Adipose tissue (tissue), 3 donors: ENCODE measurements around the gene MTFR1L. TPM values are rescaled to one million over a fixed set of nuclear protein-coding genes. Genes with fewer than 3 reads are reported as not detected.

Experiments used
- H3K27ac ChIP-seq: one replicate; pipeline ENCODE4 v1.5.1; 2013; ENCODE audit warnings: low read depth, low read length
- WGBS, 3 donors: extraction: QIAGEN DNeasy Blood & Tissue Kit; methylation state at CpG; one replicate each; pipeline ENCODE4 v1.1.7; 2013; 5-methylcytosine and 5-hydroxymethylcytosine counted together
- polyA plus RNA-seq, 3 donors: library from polyadenylated mRNA; stranded (reverse); fragments of 200-250 nt; gene quantifications; one replicate each; pipeline ENCODE4 v1.2.3, GENCODE V29; 2013
- donor health status: healthy with polysubstance abuse.
- donor health status: Bipolar disorder and iron deficiency.
- donor health status: healthy.

The MTFR1L gene
- polyA plus RNA-seq, result 10 to 100 TPM; 28.7 to 52.7 (median 49.7) TPM

GRCh38 chr1:25819491-25820246 is at the start of gene MTFR1L:
MTFR1L (plus strand) TSS chr1:25819954; CDS start chr1:25823105, 3,151 bp downstream.
- WGBS, 3 donors, result 0 to 1% (median 0%) methylated on average over 37 to 64 of the region's 64 CpGs
- H3K27ac ChIP-seq, result no peak within 1 kb of the TSS

- WGBS, 3 donors, result 64 to 75% (median 68%) methylated on average over 14 of the region's 14 CpGs
- no peak overlapping the region for H3K27ac ChIP-seq
These were observed 49.1 kb upstream of the MTFR1L start for GRCh38 chr1:25770541-25771220.

GRCh38 chr1:25771221-25772114 is 48.3 kb upstream of the MTFR1L start:
- H3K27ac ChIP-seq, result no peak overlapping the region
- 19 to 51% (median 41%) methylated on average over 34 of the region's 34 CpGs for WGBS, 3 donors

GRCh38 chr1:25772164-25772563 is 47.6 kb upstream of the MTFR1L start:
- WGBS, 3 donors, result 60 to 99% (median 94%) methylated on average over 5 of the region's 5 CpGs

GRCh38 chr1:25772692-25773245 is 47.0 kb upstream of the MTFR1L start:
- no peak overlapping the region for H3K27ac ChIP-seq
- WGBS, 3 donors, result 82 to 92% (median 89%) methylated on average over 5 of the region's 5 CpGs

More at GRCh38 chr1:25772164-25772563, 47.6 kb upstream of the MTFR1L start:
- H3K27ac ChIP-seq, result no peak overlapping the region

- H3K27ac ChIP-seq, result no peak overlapping the region
- 35 to 89% (median 89%) methylated on average over 4 of the region's 4 CpGs for WGBS, 3 donors
These were observed 46.2 kb upstream of the MTFR1L start for GRCh38 chr1:25773441-25774125.

GRCh38 chr1:25774206-25774803 is 45.4 kb upstream of the MTFR1L start:
- H3K27ac ChIP-seq, result no peak overlapping the region
- WGBS, 3 donors, result 57 to 72% (median 72%) methylated on average over 13 of the region's 13 CpGs

GRCh38 chr1:25774921-25775771 is 44.6 kb upstream of the MTFR1L start:
- 48 to 67% (median 65%) methylated on average over 16 of the region's 16 CpGs for WGBS, 3 donors
- H3K27ac ChIP-seq, result no peak overlapping the region

GRCh38 chr1:25779388-25779787 is 40.4 kb upstream of the MTFR1L start:
- 91 to 96% (median 91%) methylated on average over 8 of the region's 8 CpGs for WGBS, 3 donors
- no peak overlapping the region for H3K27ac ChIP-seq

- WGBS, 3 donors, result 94 to 98% (median 95%) methylated on average over 4 of the region's 4 CpGs
- no peak overlapping the region for H3K27ac ChIP-seq
These were observed 39.9 kb upstream of the MTFR1L start for GRCh38 chr1:25779894-25780293.

GRCh38 chr1:25780318-25781129 is 39.2 kb upstream of the MTFR1L start:
- 74 to 89% (median 77%) methylated on average over 14 of the region's 14 CpGs for WGBS, 3 donors
- H3K27ac ChIP-seq, result no peak overlapping the region

- H3K27ac ChIP-seq, result no peak overlapping the region
- 78 to 96% (median 84%) methylated on average over 3 of the region's 3 CpGs for WGBS, 3 donors
These were observed 38.7 kb upstream of the MTFR1L start for GRCh38 chr1:25781130-25781433.

- 49 to 74% (median 73%) methylated on average over 18 of the region's 18 CpGs for WGBS, 3 donors
These were observed 37.0 kb upstream of the MTFR1L start for GRCh38 chr1:25782608-25783201.

GRCh38 chr1:25784575-25785051 is 35.1 kb upstream of the MTFR1L start:
- 79 to 82% (median 81%) methylated on average over 9 of the region's 9 CpGs for WGBS, 3 donors
- H3K27ac ChIP-seq, result no peak overlapping the region

More at GRCh38 chr1:25782608-25783201, 37.0 kb upstream of the MTFR1L start:
- no peak overlapping the region for H3K27ac ChIP-seq

- no peak overlapping the region for H3K27ac ChIP-seq
These were observed 34.3 kb upstream of the MTFR1L start for GRCh38 chr1:25785333-25786067.

More at GRCh38 chr1:25785333-25786067, 34.3 kb upstream of the MTFR1L start:
- 68 to 83% (median 80%) methylated on average over 10 of the region's 10 CpGs for WGBS, 3 donors
